ENCODE data around the gene LRRN4. TPM values are rescaled to one million over a fixed set of nuclear protein-coding genes. Genes with fewer than 3 reads are reported as not detected.

Gene LRRN4
- total and polyA plus RNA-seq, 2 of the 4 experiments (the other 2 are of a cell fraction): under 0.01 to 0.19 TPM

DNA sequence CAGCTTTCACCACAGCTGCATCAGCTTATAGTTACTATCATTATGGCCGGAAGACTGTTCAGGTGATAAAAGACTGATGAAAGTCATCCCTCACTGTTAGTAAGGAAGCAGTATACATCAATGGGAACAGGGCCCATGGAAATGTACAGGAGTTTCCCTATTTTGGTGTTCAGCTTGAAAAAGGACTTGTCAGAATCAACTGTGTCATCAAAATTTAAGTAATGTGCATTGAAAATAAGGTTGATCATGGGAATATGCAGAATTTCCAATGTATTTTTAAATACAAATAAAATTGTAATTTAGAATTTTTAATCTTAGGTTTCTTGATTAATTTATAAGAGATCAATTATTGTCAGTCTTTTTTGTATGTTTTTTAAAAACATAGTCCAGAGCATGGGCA is 16.8 kb downstream of the LRRN4 start:
- Histone ChIP-seq H2BK5ac (ENCODE audit: low read depth, low read length, poor library complexity, severe bottlenecking) (no peak overlapping the region), H3K4me3 (ENCODE audit: insufficient read depth, low read depth, low read length) (no peak overlapping the region), H3K4ac (ENCODE audit: low read depth, low read length) (no peak overlapping the region), H3K18ac (ENCODE audit: low read depth, low read length) (no peak overlapping the region), H3K27ac (ENCODE audit: insufficient read depth, low read length) (no peak overlapping the region), H3K14ac (replicated peaks; ENCODE audit: low read depth, low read length) (no peak overlapping the region), H3K79me1 (ENCODE audit: low read depth in 1 of 2, low read length in 2 of 2) (peaks cover 15 to 24% of the 10 kb centered on the region in 2 experiments), H4K91ac (ENCODE audit: insufficient read depth, low read depth, low read length) (no peak overlapping the region), H2BK120ac (ENCODE audit: low read depth, low read length) (no peak overlapping the region), H2BK20ac (ENCODE audit: low read depth, low read length) (no peak overlapping the region), H3K9me3 (ENCODE audit: control insufficient read depth, insufficient read depth, low read length) (no peaks in the 10 kb centered on the region), H3K23ac (ENCODE audit: low read depth, low read length) (no peak overlapping the region), H3K56ac (ENCODE audit: extremely low read depth, insufficient read depth, low read length) (no peak overlapping the region), H2AFZ (replicated peaks; ENCODE audit: low read length, poor library complexity) (no peak overlapping the region), H3K36me3 (ENCODE audit: control insufficient read depth, insufficient read depth, low read length) (peaks cover 46% of the 10 kb centered on the region), H2BK15ac (ENCODE audit: low read depth, low read length) (no peak overlapping the region), H3K9me1 (ENCODE audit: insufficient read depth, low read length) (peaks cover 10% of the 10 kb centered on the region), H2AK9ac (replicated peaks; ENCODE audit: low read depth, low read length, poor library complexity) (no peak overlapping the region), H3K4me1 (ENCODE audit: control insufficient read depth, insufficient read depth, low read length) (peaks cover 6% of the 10 kb centered on the region), H4K5ac (ENCODE audit: low read depth, low read length) (no peak overlapping the region), H2AK5ac (ENCODE audit: low read depth, low read length) (no peak overlapping the region), H3K27me3 (ENCODE audit: control insufficient read depth, insufficient read depth, low read length) (no peaks in the 10 kb centered on the region), H4K8ac (ENCODE audit: low read depth in 2 of 2, low read length in 2 of 2) (no peak overlapping the region), H3K9ac (ENCODE audit: low read depth, low read length) (no peak overlapping the region), H4K20me1 (ENCODE audit: insufficient read depth, low read length) (peaks cover 7% of the 10 kb centered on the region; the same call in 1 of the 2 replicates), H3K4me2 (ENCODE audit: low read depth, low read length) (no peak overlapping the region)
- no TSS peak for BruUV-seq (replicated peaks)
- WGBS, 2 experiments (ENCODE audit: extremely low coverage in 2 of 2, insufficient read length in 1 of 2): no CpG with 5 or more reads among the region's 1 CpG
- CTCF ChIA-PET: no interaction called here
- ATAC-seq (ENCODE audit: low read depth): no peak
- DNase-seq: no peak
- in situ Hi-C loops (cut with MboI; ENCODE audit: low sequenced_read_pairs) (no loop called here), intact Hi-C loops (cut with micrococcal nuclease) (no loop called here), dilution Hi-C loops (cut with HindIII; ENCODE audit: low sequenced_read_pairs, unreplicated experiment) (no loop called here)
- TF ChIP-seq SMC3 (IDR thresholded peaks at IDR 0.05; ENCODE audit: low read depth, low read length) (no peak), MAFK (IDR thresholded peaks at IDR 0.05; ENCODE audit: low read depth, low read length) (0 out of 2 replicates have a peak, but pooled peaks have one; percentile 4)
- POLR2A ChIA-PET (ENCODE audit: unreplicated experiment): no interaction called here

All from IMR-90 (cell line).